ENCODE data around the gene ZNF516.

The ZNF516 gene

GRCh38 chr18:76447258-76447890, 47.7 kb downstream of the ZNF516 start:
- H3K27ac ChIP-seq, result peak overlapping the region; percentile 95
- TF ChIP-seq, protein P1, sequence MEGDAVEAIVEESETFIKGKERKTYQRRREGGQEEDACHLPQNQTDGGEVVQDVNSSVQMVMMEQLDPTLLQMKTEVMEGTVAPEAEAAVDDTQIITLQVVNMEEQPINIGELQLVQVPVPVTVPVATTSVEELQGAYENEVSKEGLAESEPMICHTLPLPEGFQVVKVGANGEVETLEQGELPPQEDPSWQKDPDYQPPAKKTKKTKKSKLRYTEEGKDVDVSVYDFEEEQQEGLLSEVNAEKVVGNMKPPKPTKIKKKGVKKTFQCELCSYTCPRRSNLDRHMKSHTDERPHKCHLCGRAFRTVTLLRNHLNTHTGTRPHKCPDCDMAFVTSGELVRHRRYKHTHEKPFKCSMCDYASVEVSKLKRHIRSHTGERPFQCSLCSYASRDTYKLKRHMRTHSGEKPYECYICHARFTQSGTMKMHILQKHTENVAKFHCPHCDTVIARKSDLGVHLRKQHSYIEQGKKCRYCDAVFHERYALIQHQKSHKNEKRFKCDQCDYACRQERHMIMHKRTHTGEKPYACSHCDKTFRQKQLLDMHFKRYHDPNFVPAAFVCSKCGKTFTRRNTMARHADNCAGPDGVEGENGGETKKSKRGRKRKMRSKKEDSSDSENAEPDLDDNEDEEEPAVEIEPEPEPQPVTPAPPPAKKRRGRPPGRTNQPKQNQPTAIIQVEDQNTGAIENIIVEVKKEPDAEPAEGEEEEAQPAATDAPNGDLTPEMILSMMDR (IDR thresholded peaks at IDR 0.05), result no peak
- H3K4me1 ChIP-seq (ENCODE audit: control insufficient read depth in 1 of 2, insufficient read depth in 1 of 2, low read depth in 1 of 2, low read length in 1 of 2), result peaks cover 86 to 89% of the 10 kb centered on the region in 2 experiments
- H3K9me3 ChIP-seq, result no peaks in the 10 kb centered on the region
- no peaks in the 10 kb centered on the region for H3K27me3 ChIP-seq
- peak overlapping the region; percentile 57 to 71 for H3K4me3 ChIP-seq (ENCODE audit: low read depth in 1 of 2, low read length in 1 of 2)
- H3K36me3 ChIP-seq, result peaks cover 16% of the 10 kb centered on the region

DNA sequence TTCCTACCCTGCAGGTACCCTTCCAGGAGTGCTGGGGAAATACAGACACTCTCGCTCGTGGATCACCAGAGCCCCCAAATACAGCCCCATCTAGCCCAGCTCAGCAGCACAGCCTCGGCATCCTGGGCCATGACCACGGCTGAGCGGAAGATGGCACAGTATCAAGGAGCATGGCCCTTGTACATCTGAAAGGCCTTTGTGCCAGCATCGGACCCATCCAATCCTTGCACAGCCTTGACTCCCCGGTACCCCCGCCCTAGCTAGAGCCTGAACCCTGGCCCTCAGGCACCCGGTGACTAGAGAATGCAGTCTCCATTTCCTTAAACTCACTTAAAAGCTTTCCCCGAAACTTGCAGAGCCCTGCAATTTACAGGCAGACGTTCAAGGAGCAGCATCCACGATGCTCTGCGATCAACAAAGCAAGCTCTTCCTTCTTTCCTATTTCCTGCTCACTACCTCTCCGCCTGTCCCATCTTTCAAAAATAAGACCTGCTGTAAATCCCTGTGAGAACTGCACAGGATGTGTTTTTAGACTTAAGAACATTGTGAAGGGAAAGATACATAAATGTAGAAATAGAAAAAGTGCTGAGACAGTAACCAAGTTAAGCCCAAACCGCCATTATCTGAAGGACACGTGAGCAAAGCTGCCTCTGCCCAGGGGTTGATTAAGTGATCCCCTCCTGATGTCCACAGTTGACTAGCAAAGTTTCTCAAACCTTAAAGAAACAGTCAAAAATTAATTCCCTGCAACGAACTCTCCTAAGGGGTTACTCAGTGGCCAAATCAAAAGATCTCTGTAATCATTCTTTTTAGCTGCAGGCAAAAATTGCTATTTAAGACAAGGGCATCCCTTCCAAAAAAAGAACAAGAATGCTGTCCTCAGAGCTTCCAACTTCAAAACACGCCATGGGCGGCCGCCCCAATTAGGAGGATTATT, 48.5 kb downstream of the ZNF516 start:
- peaks cover 78 to 81% of the 10 kb centered on the region in 2 experiments for H3K4me1 ChIP-seq (ENCODE audit: control insufficient read depth in 1 of 2, insufficient read depth in 1 of 2, low read depth in 1 of 2, low read length in 1 of 2)
- H3K9me3 ChIP-seq, result no peaks in the 10 kb centered on the region
- TF ChIP-seq, protein P1 (IDR thresholded peaks at IDR 0.05), result no peak
- peak overlapping the region; percentile 95 for H3K27ac ChIP-seq
- no peaks in the 10 kb centered on the region for H3K27me3 ChIP-seq
- H3K4me3 ChIP-seq (ENCODE audit: low read depth in 1 of 2, low read length in 1 of 2), result peak overlapping the region in 1 of 2 experiments; percentile 71
- H3K36me3 ChIP-seq, result peaks cover 24% of the 10 kb centered on the region

DNA sequence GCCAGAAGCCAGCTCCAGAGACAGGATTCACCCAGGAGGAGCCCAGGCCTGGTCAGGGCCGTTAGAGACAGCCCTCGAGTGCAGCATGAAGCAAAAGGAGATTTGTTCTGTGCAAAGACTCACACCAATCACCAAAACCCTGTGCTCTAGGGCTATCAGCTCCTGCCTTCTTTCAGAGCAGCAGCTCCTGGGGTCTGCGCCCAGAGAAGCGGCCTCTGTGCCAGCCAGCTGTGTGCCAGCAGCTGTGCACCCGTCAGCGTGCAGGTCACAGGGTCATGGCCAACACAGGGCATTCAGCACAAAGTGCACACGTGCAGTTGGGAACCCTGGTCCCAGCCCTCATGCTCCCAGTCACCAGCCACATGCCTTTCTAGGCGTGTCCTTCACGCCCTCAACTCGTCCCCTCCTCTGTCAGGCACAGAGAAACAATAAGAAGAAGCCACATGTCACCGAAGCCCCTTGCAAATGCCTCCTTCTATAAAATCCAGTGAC, 49.3 kb downstream of the ZNF516 start:
- H3K4me3 ChIP-seq (ENCODE audit: low read depth in 1 of 2, low read length in 1 of 2), result no peak overlapping the region
- H3K36me3 ChIP-seq, result peaks cover 32% of the 10 kb centered on the region
- no peaks in the 10 kb centered on the region for H3K9me3 ChIP-seq
- TF ChIP-seq, protein P1 (IDR thresholded peaks at IDR 0.05), result no peak
- peak overlapping the region; percentile 95 for H3K27ac ChIP-seq
- H3K4me1 ChIP-seq (ENCODE audit: control insufficient read depth in 1 of 2, insufficient read depth in 1 of 2, low read depth in 1 of 2, low read length in 1 of 2), result peaks cover 70 to 73% of the 10 kb centered on the region in 2 experiments
- H3K27me3 ChIP-seq, result no peaks in the 10 kb centered on the region

- H3K9me3 ChIP-seq, result no peaks in the 10 kb centered on the region
- TF ChIP-seq, protein P1 (IDR thresholded peaks at IDR 0.05), result no peak
- H3K27me3 ChIP-seq, result no peaks in the 10 kb centered on the region
- no peak overlapping the region for H3K4me3 ChIP-seq (ENCODE audit: low read depth in 1 of 2, low read length in 1 of 2)
- H3K4me1 ChIP-seq (ENCODE audit: control insufficient read depth in 1 of 2, insufficient read depth in 1 of 2, low read depth in 1 of 2, low read length in 1 of 2), result peaks cover 65 to 68% of the 10 kb centered on the region in 2 experiments
- peaks cover 37% of the 10 kb centered on the region for H3K36me3 ChIP-seq
- H3K27ac ChIP-seq, result peak overlapping the region; percentile 95
These were observed 49.8 kb downstream of the ZNF516 start for GRCh38 chr18:76445275-76445674.

DNA sequence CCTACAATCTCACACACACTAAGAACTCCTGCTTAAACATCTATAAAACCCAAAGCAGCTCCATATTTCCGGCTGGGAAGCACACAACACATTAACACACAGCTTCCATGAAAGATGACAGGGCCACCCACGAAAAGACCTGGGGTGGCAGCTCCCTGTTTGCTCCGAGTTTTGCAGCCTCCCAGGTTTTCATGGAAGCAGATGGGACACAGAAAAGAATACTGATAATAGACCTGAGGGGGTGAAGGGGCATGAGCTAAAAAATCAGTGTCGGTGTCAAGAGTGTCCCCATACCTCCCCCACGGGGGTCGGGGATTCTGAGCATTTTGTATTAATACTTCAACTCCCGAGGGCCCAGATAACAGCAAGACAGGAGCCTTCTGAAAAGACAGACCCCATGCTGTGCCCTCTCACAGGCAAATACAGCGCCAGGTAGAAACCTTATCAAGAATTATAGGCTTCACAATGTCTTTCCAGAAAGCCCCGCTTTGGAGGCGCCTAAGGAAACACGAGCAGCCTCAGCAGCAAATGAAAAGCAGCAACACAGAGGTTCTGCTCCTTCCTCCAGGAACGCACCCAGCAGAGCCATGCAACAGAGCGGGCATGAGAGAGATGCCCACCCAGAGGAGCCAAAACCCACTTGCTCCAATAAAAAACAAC, 50.5 kb downstream of the ZNF516 start:
- TF ChIP-seq, protein P1 (IDR thresholded peaks at IDR 0.05), result no peak
- peak overlapping the region; percentile 95 for H3K27ac ChIP-seq

More for the DNA sequence above, 50.5 kb downstream of the ZNF516 start:
- Histone ChIP-seq H3K27me3 (no peaks in the 10 kb centered on the region), H3K9me3 (no peaks in the 10 kb centered on the region), H3K4me3 (ENCODE audit: low read depth in 1 of 2, low read length in 1 of 2) (no peak overlapping the region), H3K36me3 (peaks cover 43% of the 10 kb centered on the region), H3K4me1 (ENCODE audit: control insufficient read depth in 1 of 2, insufficient read depth in 1 of 2, low read depth in 1 of 2, low read length in 1 of 2) (peaks cover 59 to 61% of the 10 kb centered on the region in 2 experiments)

Data from neutrophil (primary cell).